ENCODE results near the gene SPAG8.
A peak's percentile ranks its signal among the peaks of the same experiment; 100 is the strongest.

DNA sequence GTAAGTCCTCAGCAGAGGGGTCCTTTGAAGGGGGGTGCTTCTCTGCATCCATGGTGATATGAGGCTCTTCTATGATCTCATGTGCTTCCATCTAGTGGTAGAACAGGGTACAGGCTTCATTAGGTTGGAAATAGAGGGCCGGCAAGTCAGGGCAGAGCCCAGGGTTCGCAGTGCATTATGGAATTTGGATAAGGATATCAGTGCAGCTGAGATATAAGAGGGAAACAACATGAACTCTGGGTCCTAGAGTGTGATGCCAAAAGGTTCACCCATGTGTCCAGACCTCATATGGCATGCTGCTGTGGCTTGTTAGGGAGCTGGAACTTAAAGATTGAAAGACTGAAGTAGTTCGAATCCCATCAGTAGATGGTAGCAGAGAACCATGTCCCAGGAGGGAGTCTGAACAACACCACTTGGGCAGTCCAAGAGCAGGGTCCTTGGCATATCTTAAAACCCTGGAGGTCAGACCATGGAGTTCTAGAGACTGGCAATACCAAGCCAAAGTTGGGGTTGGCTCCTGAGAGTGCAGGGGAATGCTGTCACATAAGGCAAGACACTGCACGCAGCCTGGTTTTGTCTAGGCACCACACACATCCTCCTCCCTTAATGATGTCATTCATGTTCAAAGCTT lies 14.1 kb upstream of the SPAG8 start:
- TF ChIP-seq, protein P1, sequence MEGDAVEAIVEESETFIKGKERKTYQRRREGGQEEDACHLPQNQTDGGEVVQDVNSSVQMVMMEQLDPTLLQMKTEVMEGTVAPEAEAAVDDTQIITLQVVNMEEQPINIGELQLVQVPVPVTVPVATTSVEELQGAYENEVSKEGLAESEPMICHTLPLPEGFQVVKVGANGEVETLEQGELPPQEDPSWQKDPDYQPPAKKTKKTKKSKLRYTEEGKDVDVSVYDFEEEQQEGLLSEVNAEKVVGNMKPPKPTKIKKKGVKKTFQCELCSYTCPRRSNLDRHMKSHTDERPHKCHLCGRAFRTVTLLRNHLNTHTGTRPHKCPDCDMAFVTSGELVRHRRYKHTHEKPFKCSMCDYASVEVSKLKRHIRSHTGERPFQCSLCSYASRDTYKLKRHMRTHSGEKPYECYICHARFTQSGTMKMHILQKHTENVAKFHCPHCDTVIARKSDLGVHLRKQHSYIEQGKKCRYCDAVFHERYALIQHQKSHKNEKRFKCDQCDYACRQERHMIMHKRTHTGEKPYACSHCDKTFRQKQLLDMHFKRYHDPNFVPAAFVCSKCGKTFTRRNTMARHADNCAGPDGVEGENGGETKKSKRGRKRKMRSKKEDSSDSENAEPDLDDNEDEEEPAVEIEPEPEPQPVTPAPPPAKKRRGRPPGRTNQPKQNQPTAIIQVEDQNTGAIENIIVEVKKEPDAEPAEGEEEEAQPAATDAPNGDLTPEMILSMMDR (IDR thresholded peaks at IDR 0.05; ENCODE audit: low read length), result peak; percentile 90
- TF ChIP-seq EZH2 (optimal IDR thresholded peaks at IDR 0.05; ENCODE audit: low read depth, low read length), result no peak
- TF ChIP-seq EZH2phosphoT487 (IDR thresholded peaks at IDR 0.05; ENCODE audit: low read length), result no peak

Data from MM.1S (cell line).